Kidney epithelial cell (primary cell): ENCODE data around the gene KCNG2. TPM values are rescaled to one million over a fixed set of nuclear protein-coding genes. Genes with fewer than 3 reads are reported as not detected.

Source experiments
- DNase-seq: peaks from one replicate; pipeline ENCODE4 v3.0.0-alpha.2; 2010; ENCODE audit warnings: low read depth
- H3K27me3 ChIP-seq: 2 replicates; pipeline ENCODE4 v1.6.0; 2011; ENCODE audit warnings: low read length; ENCODE audit not compliant: control insufficient read depth, insufficient read depth
- H3K36me3 ChIP-seq: 2 replicates; pipeline ENCODE4 v1.5.1; 2011; ENCODE audit warnings: low read length; ENCODE audit not compliant: control insufficient read depth, insufficient read depth
- H3K4me3 ChIP-seq: 2 replicates; pipeline ENCODE4 v1.5.1; 2011; ENCODE audit warnings: low read depth, mild to moderate bottlenecking, control low read depth, low read length
- total RNA-seq: library from RNA; depleted of rRNA; stranded (reverse); fragments of >200 nt; gene quantifications from 2 replicates; pipeline ENCODE4 v1.2.3, GENCODE V29; 2015
- TF ChIP-seq, protein P1 (sequence below): IDR thresholded peaks from 2 replicates; pipeline ENCODE4 v1.5.1; 2011; ENCODE audit warnings: mild to moderate bottlenecking, moderate library complexity, low read length, control low read depth, inconsistent platforms; ENCODE audit not compliant: insufficient read depth, poor library complexity, severe bottlenecking

KCNG2 gene
- total RNA-seq, 1 donor from 2014 or later, result not detected

DNA sequence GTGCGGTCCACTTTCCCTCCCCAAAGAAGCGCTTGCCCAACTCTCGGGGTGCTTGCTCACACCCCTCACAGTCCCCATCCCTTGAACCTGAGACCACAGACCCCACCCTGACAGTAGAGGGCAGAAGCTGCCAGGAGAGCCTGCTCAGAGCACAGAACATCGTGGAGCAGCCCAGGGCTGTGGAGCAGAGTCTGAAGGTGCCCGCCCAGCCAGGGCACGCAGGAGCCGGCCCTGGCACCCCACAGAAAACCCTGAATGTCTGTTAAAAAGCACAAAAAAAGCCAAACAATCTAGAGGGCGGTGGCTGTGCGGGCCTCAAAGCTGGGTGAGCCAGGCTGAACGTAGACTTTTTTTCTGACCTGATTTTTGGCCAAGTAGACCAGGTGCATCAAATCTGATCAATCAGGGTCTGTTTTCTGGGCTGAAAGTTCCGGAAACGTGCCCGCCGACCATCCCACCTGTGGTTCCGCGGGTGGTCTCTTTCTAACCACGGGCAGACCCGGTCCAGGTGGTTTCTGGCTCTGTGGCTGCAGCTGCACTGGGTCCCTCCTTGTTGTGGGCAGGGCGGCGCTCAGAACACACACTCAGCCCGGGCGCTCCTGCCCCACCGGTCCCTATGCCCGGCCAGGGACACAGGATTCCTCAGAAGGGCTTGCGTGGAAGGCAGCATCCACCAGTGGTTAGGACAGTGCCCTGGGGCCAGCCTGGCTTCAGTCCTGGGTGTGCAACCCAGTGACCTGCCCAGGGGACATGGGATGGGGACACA is 87.4 kb downstream of the KCNG2 start:
- TF ChIP-seq, protein P1, sequence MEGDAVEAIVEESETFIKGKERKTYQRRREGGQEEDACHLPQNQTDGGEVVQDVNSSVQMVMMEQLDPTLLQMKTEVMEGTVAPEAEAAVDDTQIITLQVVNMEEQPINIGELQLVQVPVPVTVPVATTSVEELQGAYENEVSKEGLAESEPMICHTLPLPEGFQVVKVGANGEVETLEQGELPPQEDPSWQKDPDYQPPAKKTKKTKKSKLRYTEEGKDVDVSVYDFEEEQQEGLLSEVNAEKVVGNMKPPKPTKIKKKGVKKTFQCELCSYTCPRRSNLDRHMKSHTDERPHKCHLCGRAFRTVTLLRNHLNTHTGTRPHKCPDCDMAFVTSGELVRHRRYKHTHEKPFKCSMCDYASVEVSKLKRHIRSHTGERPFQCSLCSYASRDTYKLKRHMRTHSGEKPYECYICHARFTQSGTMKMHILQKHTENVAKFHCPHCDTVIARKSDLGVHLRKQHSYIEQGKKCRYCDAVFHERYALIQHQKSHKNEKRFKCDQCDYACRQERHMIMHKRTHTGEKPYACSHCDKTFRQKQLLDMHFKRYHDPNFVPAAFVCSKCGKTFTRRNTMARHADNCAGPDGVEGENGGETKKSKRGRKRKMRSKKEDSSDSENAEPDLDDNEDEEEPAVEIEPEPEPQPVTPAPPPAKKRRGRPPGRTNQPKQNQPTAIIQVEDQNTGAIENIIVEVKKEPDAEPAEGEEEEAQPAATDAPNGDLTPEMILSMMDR, result no peak

DNA sequence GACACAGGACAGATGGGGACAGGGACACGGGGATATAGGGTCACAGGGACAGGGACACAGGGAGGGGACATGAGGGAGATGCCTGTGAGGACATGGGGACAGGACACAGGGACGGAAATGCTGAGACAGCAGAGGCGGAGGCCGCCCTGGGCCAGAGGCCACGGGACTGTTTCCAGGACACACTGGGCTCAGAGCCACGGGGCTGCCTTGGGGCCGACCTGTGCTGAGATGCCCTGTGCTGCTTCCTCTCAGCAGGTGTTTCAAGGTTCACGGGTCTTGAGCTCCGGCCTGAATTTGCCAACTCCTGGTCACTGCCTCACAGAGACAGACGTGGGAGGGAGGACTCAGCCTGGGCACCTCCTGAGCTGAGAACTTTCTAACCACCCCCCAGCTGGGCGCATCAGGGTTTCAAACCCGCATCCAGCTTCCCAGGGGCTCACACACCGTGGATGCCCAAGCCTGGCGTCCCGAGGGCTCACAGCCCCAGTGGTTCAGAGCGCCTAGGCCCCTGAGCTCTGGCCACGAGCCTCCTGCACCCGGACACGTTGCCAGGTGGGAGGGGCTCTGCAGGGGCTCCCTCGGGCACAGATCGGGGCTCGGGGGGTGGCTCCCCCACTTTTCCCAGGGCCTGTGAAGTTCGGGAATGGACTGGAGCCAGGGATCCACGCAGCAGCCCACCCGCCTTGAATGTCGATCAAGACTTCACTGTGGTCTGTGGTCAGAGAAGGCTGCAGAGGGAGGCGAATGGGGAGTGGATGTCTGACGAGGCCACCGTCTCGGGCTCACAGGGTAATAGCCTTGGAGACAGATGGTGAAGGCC is 89.7 kb downstream of the KCNG2 start:
- no peak overlapping the region for H3K4me3 ChIP-seq
- TF ChIP-seq, protein P1, result no peak

More for the DNA sequence above, 87.4 kb downstream of the KCNG2 start:
- no peak overlapping the region for H3K4me3 ChIP-seq
- no peaks in the 10 kb centered on the region for H3K36me3 ChIP-seq
- no peaks in the 10 kb centered on the region for H3K27me3 ChIP-seq
- DNase-seq, result no peak

DNA sequence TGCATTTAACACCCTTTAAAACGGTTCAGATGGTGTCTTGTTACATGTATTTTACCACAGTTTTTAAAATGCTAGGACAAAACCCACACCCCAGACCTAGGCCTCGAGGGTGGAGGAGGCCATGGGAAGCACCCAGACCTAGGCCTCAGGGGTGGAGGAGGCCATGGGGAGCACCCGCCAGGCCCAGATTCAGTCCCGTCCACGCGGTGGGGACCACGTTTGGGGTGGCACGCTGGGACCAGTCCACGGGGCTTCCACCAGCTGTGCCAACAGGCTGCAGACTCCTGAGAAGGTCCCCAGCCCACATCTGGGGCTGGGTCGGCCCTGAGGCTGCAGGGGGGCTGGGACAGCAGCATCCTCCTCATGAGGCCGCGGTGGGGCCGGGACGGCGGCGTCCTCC is 90.3 kb downstream of the KCNG2 start:
- no peak for DNase-seq
- H3K27me3 ChIP-seq, result no peaks in the 10 kb centered on the region
- H3K4me3 ChIP-seq, result no peak overlapping the region
- H3K36me3 ChIP-seq, result no peaks in the 10 kb centered on the region
- TF ChIP-seq, protein P1, result no peak

More for the DNA sequence above, 89.7 kb downstream of the KCNG2 start:
- no peaks in the 10 kb centered on the region for H3K27me3 ChIP-seq
- no peaks in the 10 kb centered on the region for H3K36me3 ChIP-seq
- DNase-seq, result no peak

DNA sequence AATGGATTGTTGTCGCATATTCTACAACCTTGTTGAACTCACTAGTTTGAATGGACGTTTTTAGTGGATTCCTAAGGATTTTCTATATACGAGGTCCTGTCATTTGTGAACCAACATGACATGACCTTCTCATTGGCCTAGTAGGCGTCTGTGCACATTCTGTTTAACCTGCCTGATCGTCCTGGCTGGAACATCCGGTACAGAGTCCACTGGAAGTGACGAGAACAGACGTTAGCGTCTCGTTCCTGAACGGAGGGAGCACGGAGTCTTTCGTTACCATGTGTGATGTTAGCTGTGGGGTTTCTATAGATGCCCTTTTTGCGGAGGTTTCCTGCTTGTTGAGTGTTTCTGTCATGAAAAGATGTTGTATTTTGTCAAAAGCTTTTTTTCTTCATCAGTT is 91.8 kb downstream of the KCNG2 start:
- Histone ChIP-seq H3K36me3 (no peaks in the 10 kb centered on the region), H3K27me3 (no peaks in the 10 kb centered on the region), H3K4me3 (no peak overlapping the region)
- TF ChIP-seq, protein P1, result no peak
- DNase-seq, result no peak

DNA sequence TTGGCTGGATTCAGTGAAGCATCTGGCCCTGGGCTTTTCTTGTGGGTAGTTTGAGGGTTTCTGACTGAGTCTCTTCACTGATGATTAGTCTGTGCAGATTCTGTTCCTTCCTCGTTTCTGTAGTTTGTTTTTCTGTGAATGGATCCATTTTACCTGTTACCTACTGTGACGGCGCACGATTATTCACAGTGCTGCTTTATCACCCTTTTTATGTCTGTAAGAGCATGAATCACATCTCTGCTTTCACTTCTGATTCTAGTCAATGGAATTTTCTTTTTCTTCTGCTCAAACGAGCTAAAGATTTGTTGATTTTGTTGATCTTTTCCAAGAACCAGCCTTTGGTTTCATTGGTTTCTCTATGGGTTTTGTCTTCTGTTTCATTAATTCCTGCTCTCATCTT is 92.9 kb downstream of the KCNG2 start:
- H3K4me3 ChIP-seq, result no peak overlapping the region
- no peak for DNase-seq
- TF ChIP-seq, protein P1, result no peak
- no peaks in the 10 kb centered on the region for H3K36me3 ChIP-seq
- no peaks in the 10 kb centered on the region for H3K27me3 ChIP-seq
